K562 treated with DMSO at 1 percent for 12 hours (cell line): ENCODE data around the gene WDR54. TPM values are rescaled to one million over a fixed set of nuclear protein-coding genes. Genes with fewer than 3 reads are reported as not detected.

Experiments
- total RNA-seq: library from RNA; unstranded; fragments of 300-600 nt; gene quantifications from 2 replicates; pipeline ENCODE4 v1.2.3, GENCODE V29; 2022; ENCODE audit not compliant: insufficient read depth

The WDR54 gene
- total RNA-seq: 10.1 and 19.4 TPM in 2 replicates

DNA sequence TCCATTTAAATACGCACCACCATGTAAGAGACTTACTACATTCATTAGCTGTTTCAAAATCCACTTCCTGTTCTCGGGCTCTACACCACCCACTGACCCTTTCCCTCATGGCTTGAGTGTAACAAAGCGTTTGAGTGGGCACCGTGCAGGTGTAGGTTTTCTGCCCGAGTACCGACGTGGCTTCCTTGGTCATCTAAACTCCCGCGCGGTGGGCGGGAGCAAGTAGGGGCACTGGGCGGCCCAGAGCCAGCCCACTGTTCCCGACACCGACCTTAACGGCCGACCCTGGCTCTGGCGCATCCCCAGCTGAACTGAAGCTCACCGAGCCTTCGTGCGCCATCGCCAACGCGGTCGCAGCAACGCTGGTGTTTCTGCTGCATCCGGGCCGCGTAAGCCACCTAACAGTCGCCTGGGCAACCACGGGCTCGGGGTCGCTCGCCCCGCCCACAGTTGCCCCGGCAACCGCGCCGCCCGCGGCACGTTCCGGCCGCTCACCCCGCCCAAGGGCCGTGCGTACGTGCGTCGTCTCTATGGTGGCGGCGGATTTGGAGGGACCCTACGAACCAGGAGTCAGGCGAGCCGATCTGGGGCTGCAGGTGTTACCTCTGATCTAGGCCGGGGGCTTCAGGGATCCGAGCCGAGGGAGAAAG lies at the start of gene WDR54, which contains the start of gene C2orf81:
TSS of gene WDR54 (plus strand) at position 510 of the 650 bp plus-strand sequence. CDS start 424 bp downstream, outside the sequence.
TSS of gene C2orf81 (minus strand) at position 399 of the 650 bp plus-strand sequence. CDS start at position 340, 59 bp downstream.

DNA sequence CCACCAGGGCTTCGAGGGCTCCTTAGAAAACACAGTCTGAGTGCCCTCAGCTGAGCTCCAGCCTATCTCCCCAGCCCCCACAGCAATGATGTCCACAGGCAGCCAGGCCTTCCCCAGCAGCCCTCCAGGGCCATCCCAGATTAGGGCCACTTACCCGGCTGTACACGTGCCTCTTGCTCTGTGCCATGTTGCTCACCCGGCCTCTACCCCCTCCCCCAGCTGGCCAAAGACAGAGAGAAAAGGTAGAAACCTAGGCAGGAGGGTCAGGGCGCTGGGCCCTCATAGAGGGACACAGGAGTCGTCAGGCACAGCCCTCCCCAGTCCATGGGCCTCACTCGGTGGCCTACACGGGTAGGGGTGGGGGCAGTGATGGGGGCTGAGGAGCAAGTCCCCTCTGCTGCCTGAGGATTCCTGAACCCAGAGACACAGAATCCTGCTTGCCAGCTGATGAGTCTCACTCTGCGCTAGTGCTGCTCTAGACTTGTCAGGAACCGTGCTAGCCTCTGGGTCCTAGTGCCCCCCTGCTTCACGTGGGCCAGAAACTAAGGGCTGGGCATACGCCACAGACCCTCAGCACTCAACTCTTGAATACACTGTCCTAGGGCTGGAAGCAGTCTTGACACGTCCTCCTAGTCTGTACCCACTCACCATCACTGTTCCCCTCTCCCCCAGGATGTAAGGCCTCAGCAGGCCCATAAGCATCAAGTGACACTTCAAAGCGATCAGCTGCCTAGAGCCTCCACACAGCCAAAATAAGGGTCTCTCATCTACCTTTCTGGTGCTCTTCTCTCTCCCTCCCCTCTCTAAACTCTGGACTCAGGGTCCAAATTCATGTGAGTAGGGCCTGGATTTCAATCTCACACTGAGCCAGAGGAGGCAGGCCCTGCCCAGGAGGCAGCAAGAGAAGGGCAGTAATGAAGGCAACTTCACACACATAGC lies 41.4 kb upstream of the WDR54 start, which contains the start of gene DCTN1:
TSS of gene DCTN1 (minus strand) at position 461 of the 939 bp plus-strand sequence. CDS start at position 187, 274 bp downstream.

GRCh38 chr2:74441690-74442482 lies 20.4 kb downstream of the WDR54 start, which contains the start of gene RTKN:
Gene RTKN (minus strand): TSS chr2:74441937. CDS start chr2:74441816, 121 bp downstream.

DNA sequence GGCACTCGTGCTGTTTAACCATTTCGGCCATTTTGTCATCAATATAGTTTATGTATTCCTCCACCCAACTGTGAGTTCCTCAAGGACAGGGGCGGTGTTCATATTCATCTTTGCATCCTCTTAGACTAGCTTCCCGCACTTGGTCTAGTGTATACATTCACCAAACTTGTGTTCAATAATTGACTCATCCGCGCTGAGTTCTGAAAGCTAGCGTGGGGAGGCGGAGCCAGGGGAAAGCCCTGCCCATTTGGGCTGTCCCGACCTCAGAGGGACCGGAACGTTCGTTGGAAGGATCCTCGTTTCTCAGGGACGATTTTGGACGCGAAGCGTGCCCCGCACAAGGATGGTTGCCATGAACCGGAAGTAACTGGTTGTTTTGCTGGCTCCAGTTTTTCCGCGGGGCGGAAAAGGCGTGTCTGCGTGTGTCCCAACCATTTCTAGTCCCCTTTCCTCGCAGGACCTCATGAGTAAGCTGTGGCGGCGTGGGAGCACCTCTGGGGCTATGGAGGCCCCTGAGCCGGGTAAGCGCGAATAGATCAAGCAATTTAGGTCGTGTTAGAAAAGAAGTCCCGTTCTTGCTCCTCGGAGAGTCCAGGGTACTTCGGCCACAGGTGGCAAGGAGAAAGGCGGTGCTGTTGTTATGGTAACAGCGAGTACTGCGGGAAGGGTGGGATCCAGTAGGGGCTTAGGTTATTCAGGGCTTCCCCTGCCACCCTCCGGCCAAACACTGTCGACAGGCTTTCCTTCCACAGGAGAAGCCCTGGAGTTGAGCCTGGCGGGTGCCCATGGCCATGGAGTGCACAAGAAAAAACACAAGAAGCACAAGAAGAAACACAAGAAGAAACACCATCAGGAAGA lies 33.4 kb downstream of the WDR54 start, which contains the start of gene INO80B:
TSS of gene INO80B (plus strand) at position 434 of the 858 bp plus-strand sequence. CDS start at position 464, 30 bp downstream.

GRCh38 chr2:74458132-74458937 lies 36.8 kb downstream of the WDR54 start, which contains the start of gene WBP1:
Gene WBP1 (plus strand): TSS chr2:74458438. CDS start chr2:74458603, 165 bp downstream.

DNA sequence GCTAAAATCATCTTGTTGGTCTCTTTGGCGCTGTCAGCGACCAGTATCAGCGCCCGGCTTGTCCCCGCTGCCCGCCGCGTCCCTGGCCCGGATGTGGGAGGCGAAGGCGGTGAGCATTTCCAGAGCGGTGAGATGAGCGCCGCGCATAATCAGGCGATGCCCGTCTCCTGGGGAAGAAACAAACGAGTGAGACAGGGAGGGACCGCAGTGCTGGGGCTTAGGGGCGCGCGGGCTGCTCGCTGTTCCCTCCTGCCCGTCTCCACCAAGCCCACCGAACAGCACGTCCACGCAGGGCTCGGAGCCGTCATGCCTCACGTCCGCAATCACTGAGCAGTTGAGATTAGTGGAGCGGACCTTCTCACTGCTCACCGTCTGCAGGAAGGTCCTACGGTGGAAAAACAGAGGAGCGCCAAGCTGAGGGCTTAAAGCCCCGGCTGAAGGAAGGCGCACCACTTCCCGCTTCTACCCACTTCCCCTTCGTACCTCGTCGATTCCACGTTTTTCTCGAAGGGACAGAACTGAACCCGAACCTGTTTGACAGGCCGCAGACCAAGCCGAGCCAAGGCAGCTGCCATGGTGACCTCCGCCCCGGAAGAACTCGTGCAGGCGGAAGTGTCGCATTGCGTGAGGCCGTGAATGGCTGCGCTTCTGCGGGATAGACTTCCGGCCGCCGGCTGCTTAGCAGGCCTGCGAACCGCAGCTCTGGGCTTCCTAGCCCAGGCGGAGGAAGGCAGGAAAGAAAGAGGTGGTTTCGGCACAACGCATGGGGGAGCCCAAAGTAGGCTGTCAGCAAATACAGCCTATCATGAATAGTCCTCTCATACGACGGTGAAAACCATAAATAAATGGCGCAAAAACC lies 50.8 kb downstream of the WDR54 start, which contains the start of gene MRPL53:
TSS of gene MRPL53 (minus strand) at position 595 of the 859 bp plus-strand sequence. CDS start at position 575, 20 bp downstream.

Other genes with a start within 250 kb of the WDR54 start
- gene MOB1A, start 242.9 kb upstream of the WDR54 start, total RNA-seq: 31.4 and 95.7 TPM in 2 replicates
- gene MTHFD2, start 223.1 kb upstream of the WDR54 start, total RNA-seq: 184 and 295 TPM in 2 replicates
- 0.54 TPM in 1 of 2 replicates, not detected in the other for gene SLC4A5, start 78.3 kb upstream of the WDR54 start, total RNA-seq
- 37.6 and 65.9 TPM in 2 replicates for gene DCTN1, start 41.4 kb upstream of the WDR54 start, total RNA-seq
- 0.34 TPM in 1 of 2 replicates, not detected in the other for gene C2orf81, start 111 bp upstream of the WDR54 start, total RNA-seq
- 5.8 and 7.7 TPM in 2 replicates for gene RTKN, start 20.2 kb downstream of the WDR54 start, total RNA-seq
- gene INO80B, start 33.4 kb downstream of the WDR54 start, total RNA-seq: 5.4 and 10.6 TPM in 2 replicates
- 53.6 and 54.1 TPM in 2 replicates for gene WBP1, start 36.7 kb downstream of the WDR54 start, total RNA-seq
- gene MOGS, start 43.7 kb downstream of the WDR54 start, total RNA-seq: 54.2 and 80.9 TPM in 2 replicates
- 56.6 and 70.8 TPM in 2 replicates for gene MRPL53, start 51.0 kb downstream of the WDR54 start, total RNA-seq
- 4.3 and 9.0 TPM in 2 replicates for gene CCDC142, start 61.3 kb downstream of the WDR54 start, total RNA-seq
- gene TTC31, start 61.4 kb downstream of the WDR54 start, total RNA-seq: 8.3 and 23.7 TPM in 2 replicates
- 8.2 and 9.1 TPM in 2 replicates for gene LBX2, start 77.9 kb downstream of the WDR54 start, total RNA-seq
- gene PCGF1, start 86.0 kb downstream of the WDR54 start, total RNA-seq: 26.0 and 26.8 TPM in 2 replicates
- gene TLX2, start 92.7 kb downstream of the WDR54 start, total RNA-seq: not detected in 2 replicates
- 0.90 TPM in 1 of 2 replicates, not detected in the other for gene DQX1, start 104.5 kb downstream of the WDR54 start, total RNA-seq
- gene AUP1, start 108.0 kb downstream of the WDR54 start, total RNA-seq: 125 and 158 TPM in 2 replicates
- gene HTRA2, start 108.2 kb downstream of the WDR54 start, total RNA-seq: 63.8 and 75.8 TPM in 2 replicates
- 0.74 TPM in 1 of 2 replicates, not detected in the other for gene LOXL3, start 132.2 kb downstream of the WDR54 start, total RNA-seq
- gene DOK1, start 133.0 kb downstream of the WDR54 start, total RNA-seq: 39.5 and 41.0 TPM in 2 replicates
- 0.51 TPM in 1 of 2 replicates, not detected in the other for gene M1AP, start 226.6 kb downstream of the WDR54 start, total RNA-seq
- 5.5 and 11.2 TPM in 2 replicates for gene SEMA4F, start 232.5 kb downstream of the WDR54 start, total RNA-seq